Measurements from ENCODE around the gene SORL1.
A peak's percentile ranks its signal among the peaks of the same experiment; 100 is the strongest.

The SORL1 gene

GRCh38 chr11:121431820-121432526, 20.1 kb upstream of the SORL1 start:
- DNase-seq: no peak

GRCh38 chr11:121435132-121435531, 17.0 kb upstream of the SORL1 start:
- DNase-seq: no peak

GRCh38 chr11:121435551-121436511, 16.3 kb upstream of the SORL1 start:
- DNase-seq: no peak

- no peak for DNase-seq
These were observed 15.0 kb upstream of the SORL1 start for GRCh38 chr11:121437018-121437685.

GRCh38 chr11:121437686-121438078, 14.4 kb upstream of the SORL1 start:
- DNase-seq: no peak

- no peak for DNase-seq
These were observed 12.8 kb upstream of the SORL1 start for GRCh38 chr11:121439337-121439736.

- no peak for DNase-seq
These were observed 12.4 kb upstream of the SORL1 start for GRCh38 chr11:121439759-121440158.

- no peak for DNase-seq
These were observed 10.6 kb upstream of the SORL1 start for GRCh38 chr11:121441521-121441920.

GRCh38 chr11:121443688-121444275, 8.3 kb upstream of the SORL1 start:
- DNase-seq: no peak

GRCh38 chr11:121444526-121444925, 7.6 kb upstream of the SORL1 start:
- no peak for DNase-seq

- DNase-seq: no peak
These were observed 6.9 kb upstream of the SORL1 start for GRCh38 chr11:121445071-121445768.

GRCh38 chr11:121446752-121447156, 5.4 kb upstream of the SORL1 start:
- no peak for DNase-seq

GRCh38 chr11:121448011-121448410, 4.1 kb upstream of the SORL1 start:
- no peak for DNase-seq

- DNase-seq: peak; percentile 38
These were observed 3.6 kb upstream of the SORL1 start for GRCh38 chr11:121448431-121448941.

- no peak for DNase-seq
These were observed 3.0 kb upstream of the SORL1 start for GRCh38 chr11:121449123-121449522.

- no peak for DNase-seq
These were observed 2.5 kb upstream of the SORL1 start for GRCh38 chr11:121449626-121450025.

- DNase-seq: no peak
These were observed 1.7 kb upstream of the SORL1 start for GRCh38 chr11:121450401-121450800.

- DNase-seq: no peak
These were observed 732 bp upstream of the SORL1 start for GRCh38 chr11:121451178-121451985.

GRCh38 chr11:121452609-121453150, 566 bp downstream of the SORL1 start, which contains the start of gene SORL1-AS1:
TSS of gene SORL1-AS1 (minus strand) at chr11:121452967.
- peak; percentile 77 for DNase-seq

- no peak for DNase-seq
These were observed 1.6 kb downstream of the SORL1 start for GRCh38 chr11:121453589-121454299.

Data from CD4-positive, alpha-beta T cell treated with Interleukin-15 for 1 hour (primary cell).